WTC11 (cell line): Measurements from ENCODE around the gene KIF21A. TPM values are rescaled to one million over a fixed set of nuclear protein-coding genes. Genes with fewer than 3 reads are reported as not detected.

Experiments
- ATAC-seq: fragments of 200-7000 bp; cut with Tn5 transposase; 2 replicates; pipeline ENCODE4 v1.10.0; 2021; ENCODE audit warnings: mild to moderate bottlenecking, moderate library complexity
- CTCF ChIA-PET: fragments of 300-600 bp; sonication (Branson Sonifier 250); formaldehyde crosslinking; loops from one replicate; lab custom pipeline; 2021; ENCODE audit warnings: antibody characterized with exemption; lab: Charles Lee
- POLR2A ChIA-PET: fragments of 350-600 bp; sonication (Branson Sonifier 250); formaldehyde crosslinking; loops from one replicate; lab custom pipeline; 2021; ENCODE audit warnings: antibody characterized with exemption; lab: Charles Lee
- DNase-seq: peaks from one replicate; pipeline ENCODE4 v3.0.0; 2021; ENCODE audit warnings: low spot score
- H3K27ac Mint-ChIP-seq: 2 replicates; pipeline ENCODE4 v1.8.0; 2021; ENCODE audit warnings: mixed read lengths
- H3K27me3 Mint-ChIP-seq: 2 replicates; pipeline ENCODE4 v1.8.0; 2021; ENCODE audit warnings: low read depth, mild to moderate bottlenecking, moderate library complexity, mixed read lengths
- H3K36me3 Mint-ChIP-seq: 2 replicates; pipeline ENCODE4 v1.8.0; 2021; ENCODE audit warnings: mixed read lengths
- H3K4me1 Mint-ChIP-seq: 2 replicates; pipeline ENCODE4 v1.8.0; 2022; ENCODE audit warnings: mixed read lengths
- H3K4me3 Mint-ChIP-seq: 2 replicates; pipeline ENCODE4 v1.8.0; 2021; ENCODE audit warnings: mild to moderate bottlenecking, moderate library complexity, mixed read lengths
- H3K9me3 Mint-ChIP-seq: 2 replicates; pipeline ENCODE4 v1.8.0; 2021; ENCODE audit warnings: mixed read lengths
- CBFB ChIP-seq: sonication (generic); formaldehyde crosslinking; IDR thresholded peaks from 2 replicates; pipeline ENCODE4 v1.8.1; 2022; ENCODE audit warnings: mild to moderate bottlenecking, low read depth, missing genetic modification reagents
- CREB1 ChIP-seq: sonication (generic); formaldehyde crosslinking; IDR thresholded peaks from 2 replicates; pipeline ENCODE4 v1.8.0; 2023; ENCODE audit warnings: mild to moderate bottlenecking, missing genetic modification reagents
- CREM ChIP-seq: sonication (generic); formaldehyde crosslinking; IDR thresholded peaks from 2 replicates; pipeline ENCODE4 v1.8.1; 2022; ENCODE audit warnings: mild to moderate bottlenecking, missing genetic modification reagents, moderate library complexity
- ELF4 ChIP-seq: sonication (generic); formaldehyde crosslinking; IDR thresholded peaks from 2 replicates; pipeline ENCODE4 v1.8.1; 2022; ENCODE audit warnings: low read depth, mild to moderate bottlenecking, moderate library complexity, missing genetic modification reagents
- FOXP1 ChIP-seq: sonication (generic); formaldehyde crosslinking; IDR thresholded peaks from 2 replicates; pipeline ENCODE4 v1.8.0; 2022; ENCODE audit warnings: missing genetic modification reagents, mild to moderate bottlenecking, moderate library complexity, borderline replicate concordance
- GABPB1 ChIP-seq: sonication (generic); formaldehyde crosslinking; IDR thresholded peaks from 2 replicates; pipeline ENCODE4 v1.8.1; 2023; ENCODE audit warnings: mild to moderate bottlenecking, missing genetic modification reagents
- GTF2I ChIP-seq: fragments of 250-450 bp; sonication (Bioruptor Pico); conservative IDR thresholded peaks from 2 replicates; pipeline ENCODE4 v1.4.0; 2021; ENCODE audit warnings: mild to moderate bottlenecking
- JAZF1 ChIP-seq: fragments of 250-450 bp; sonication (Bioruptor Pico); IDR thresholded peaks from 2 replicates; pipeline ENCODE4 v1.9.0; 2021; ENCODE audit warnings: moderate library complexity, mild to moderate bottlenecking, inconsistent platforms
- MYBL2 ChIP-seq: sonication (generic); formaldehyde crosslinking; IDR thresholded peaks from 2 replicates; pipeline ENCODE4 v1.8.1; 2023; ENCODE audit warnings: mild to moderate bottlenecking, moderate library complexity, missing genetic modification reagents
- PRRX2 ChIP-seq: fragments of 250-450 bp; sonication (Bioruptor Pico); IDR thresholded peaks from 2 replicates; pipeline ENCODE4 v1.8.0; 2021; ENCODE audit warnings: mild to moderate bottlenecking
- RORB ChIP-seq: fragments of 250-450 bp; sonication (Bioruptor Pico); IDR thresholded peaks from 2 replicates; pipeline ENCODE4 v1.9.0; 2021; ENCODE audit warnings: mild to moderate bottlenecking
- SOX15 ChIP-seq: fragments of 250-450 bp; sonication (Bioruptor Pico); IDR thresholded peaks from 2 replicates; pipeline ENCODE4 v1.9.0; 2021; ENCODE audit warnings: mild to moderate bottlenecking
- ZNF138 ChIP-seq: sonication (generic); formaldehyde crosslinking; conservative IDR thresholded peaks from 2 replicates; pipeline ENCODE4 v1.8.1; 2022; ENCODE audit warnings: mild to moderate bottlenecking, moderate library complexity, missing genetic modification reagents
- ZNF219 ChIP-seq: sonication (generic); formaldehyde crosslinking; IDR thresholded peaks from 2 replicates; pipeline ENCODE4 v1.8.0; 2023; ENCODE audit warnings: missing genetic modification reagents, mild to moderate bottlenecking, borderline replicate concordance
- total RNA-seq: library from RNA; stranded (reverse); gene quantifications from 3 replicates; pipeline ENCODE4 v1.2.3, GENCODE V29; 2021
- TF ChIP-seq, protein P1 (sequence below): sonication (generic); formaldehyde crosslinking; IDR thresholded peaks from 2 replicates; pipeline ENCODE4 v1.8.0; 2023; ENCODE audit warnings: missing genetic modification reagents
- TF ChIP-seq, protein P2 (sequence below): sonication (generic); formaldehyde crosslinking; IDR thresholded peaks from 2 replicates; pipeline ENCODE4 v1.8.0; 2022; ENCODE audit warnings: mild to moderate bottlenecking, missing genetic modification reagents
- TF ChIP-seq, protein P3 (sequence below): fragments of 250-450 bp; sonication (Bioruptor Pico); IDR thresholded peaks from 2 replicates; pipeline ENCODE4 v2.1.2; 2022; ENCODE audit warnings: mild to moderate bottlenecking, moderate library complexity
- TF ChIP-seq, protein P4 (sequence below): sonication (generic); formaldehyde crosslinking; IDR thresholded peaks from 2 replicates; pipeline ENCODE4 v1.8.1; 2023; ENCODE audit warnings: mild to moderate bottlenecking, missing genetic modification reagents, borderline replicate concordance
- TF ChIP-seq, protein P5 (sequence below): sonication (generic); formaldehyde crosslinking; IDR thresholded peaks from 2 replicates; pipeline ENCODE4 v1.8.0; 2022; ENCODE audit warnings: mild to moderate bottlenecking, missing genetic modification reagents

The KIF21A gene
- total RNA-seq, 1 experiment from 2014 or later, result 34.7 TPM

DNA sequence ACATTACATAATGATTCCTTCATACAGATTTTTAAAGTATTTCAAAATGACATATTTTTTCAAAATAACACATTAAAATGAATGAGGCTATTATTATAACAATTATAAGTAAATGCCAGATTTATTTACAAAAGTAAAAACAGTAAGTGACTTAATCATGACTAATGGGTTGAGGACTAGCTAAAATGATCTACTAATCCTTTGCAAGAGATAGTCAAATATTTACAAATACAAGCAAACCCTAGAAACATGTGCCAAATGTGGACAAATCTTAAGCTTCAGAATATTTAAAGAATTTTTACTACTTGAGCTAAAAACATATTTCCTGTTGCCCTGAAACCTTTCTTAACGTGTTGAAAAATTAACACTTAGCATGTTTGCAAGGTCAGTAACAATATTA lies 74.8 kb downstream of the KIF21A start:
- TF ChIP-seq FOXP1 (CRISPR knock-in tag) (no peak), JAZF1 (CRISPR knock-in tag) (no peak), GABPB1 (CRISPR knock-in tag) (no peak), CREM (CRISPR knock-in tag) (no peak), MYBL2 (CRISPR knock-in tag) (no peak)
- TF ChIP-seq, protein P1, sequence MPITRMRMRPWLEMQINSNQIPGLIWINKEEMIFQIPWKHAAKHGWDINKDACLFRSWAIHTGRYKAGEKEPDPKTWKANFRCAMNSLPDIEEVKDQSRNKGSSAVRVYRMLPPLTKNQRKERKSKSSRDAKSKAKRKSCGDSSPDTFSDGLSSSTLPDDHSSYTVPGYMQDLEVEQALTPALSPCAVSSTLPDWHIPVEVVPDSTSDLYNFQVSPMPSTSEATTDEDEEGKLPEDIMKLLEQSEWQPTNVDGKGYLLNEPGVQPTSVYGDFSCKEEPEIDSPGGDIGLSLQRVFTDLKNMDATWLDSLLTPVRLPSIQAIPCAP (CRISPR knock-in tag), result no peak
- no peak for DNase-seq
- no peak for ATAC-seq
- Mint-ChIP-seq H3K36me3 (peaks cover 17% of the 10 kb centered on the region), H3K9me3 (no peaks in the 10 kb centered on the region), H3K4me3 (no peak overlapping the region), H3K27me3 (no peaks in the 10 kb centered on the region), H3K4me1 (peaks cover 21% of the 10 kb centered on the region), H3K27ac (no peak overlapping the region)
- CTCF ChIA-PET, result no interaction called here
- POLR2A ChIA-PET, result no interaction called here

DNA sequence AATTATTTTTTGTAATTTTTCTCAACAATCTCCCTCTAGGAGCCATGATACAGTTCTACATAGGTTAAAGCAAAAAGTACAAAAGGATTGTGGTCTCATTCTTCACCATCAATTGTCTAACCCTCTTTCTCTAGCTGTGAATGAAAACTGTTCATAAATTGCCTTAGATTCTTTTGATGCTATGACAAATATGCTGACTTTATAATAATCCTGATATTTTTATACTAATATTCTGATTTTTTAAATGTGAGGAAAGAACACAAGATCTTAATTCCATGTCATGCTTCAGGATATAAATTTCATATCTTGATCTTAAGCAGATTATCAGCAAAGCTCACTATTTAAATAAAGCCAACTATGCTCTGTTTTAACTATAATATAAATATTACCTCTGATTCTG lies 75.4 kb downstream of the KIF21A start:
- H3K4me1 Mint-ChIP-seq, result peaks cover 16% of the 10 kb centered on the region
- POLR2A ChIA-PET, result no interaction called here

More for the DNA sequence above, 75.4 kb downstream of the KIF21A start:
- TF ChIP-seq RORB (CRISPR knock-in tag), result no peak
- TF ChIP-seq ELF4 (CRISPR knock-in tag), result no peak
- TF ChIP-seq ZNF138, result no peak
- TF ChIP-seq CBFB (CRISPR knock-in tag), result no peak
- no peak for TF ChIP-seq SOX15 (CRISPR knock-in tag)
- TF ChIP-seq CREB1, result no peak
- TF ChIP-seq PRRX2 (CRISPR knock-in tag), result no peak
- TF ChIP-seq ZNF219 (CRISPR knock-in tag), result no peak
- no peak for TF ChIP-seq GABPB1 (CRISPR knock-in tag)
- no peak for TF ChIP-seq GTF2I
- TF ChIP-seq, protein P2, sequence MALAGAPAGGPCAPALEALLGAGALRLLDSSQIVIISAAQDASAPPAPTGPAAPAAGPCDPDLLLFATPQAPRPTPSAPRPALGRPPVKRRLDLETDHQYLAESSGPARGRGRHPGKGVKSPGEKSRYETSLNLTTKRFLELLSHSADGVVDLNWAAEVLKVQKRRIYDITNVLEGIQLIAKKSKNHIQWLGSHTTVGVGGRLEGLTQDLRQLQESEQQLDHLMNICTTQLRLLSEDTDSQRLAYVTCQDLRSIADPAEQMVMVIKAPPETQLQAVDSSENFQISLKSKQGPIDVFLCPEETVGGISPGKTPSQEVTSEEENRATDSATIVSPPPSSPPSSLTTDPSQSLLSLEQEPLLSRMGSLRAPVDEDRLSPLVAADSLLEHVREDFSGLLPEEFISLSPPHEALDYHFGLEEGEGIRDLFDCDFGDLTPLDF (CRISPR knock-in tag), result no peak
- TF ChIP-seq, protein P3, sequence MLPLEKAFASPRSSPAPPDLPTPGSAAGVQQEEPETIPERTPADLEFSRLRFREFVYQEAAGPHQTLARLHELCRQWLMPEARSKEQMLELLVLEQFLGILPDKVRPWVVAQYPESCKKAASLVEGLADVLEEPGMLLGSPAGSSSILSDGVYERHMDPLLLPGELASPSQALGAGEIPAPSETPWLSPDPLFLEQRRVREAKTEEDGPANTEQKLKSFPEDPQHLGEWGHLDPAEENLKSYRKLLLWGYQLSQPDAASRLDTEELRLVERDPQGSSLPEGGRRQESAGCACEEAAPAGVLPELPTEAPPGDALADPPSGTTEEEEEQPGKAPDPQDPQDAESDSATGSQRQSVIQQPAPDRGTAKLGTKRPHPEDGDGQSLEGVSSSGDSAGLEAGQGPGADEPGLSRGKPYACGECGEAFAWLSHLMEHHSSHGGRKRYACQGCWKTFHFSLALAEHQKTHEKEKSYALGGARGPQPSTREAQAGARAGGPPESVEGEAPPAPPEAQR, result no peak
- TF ChIP-seq, protein P4, sequence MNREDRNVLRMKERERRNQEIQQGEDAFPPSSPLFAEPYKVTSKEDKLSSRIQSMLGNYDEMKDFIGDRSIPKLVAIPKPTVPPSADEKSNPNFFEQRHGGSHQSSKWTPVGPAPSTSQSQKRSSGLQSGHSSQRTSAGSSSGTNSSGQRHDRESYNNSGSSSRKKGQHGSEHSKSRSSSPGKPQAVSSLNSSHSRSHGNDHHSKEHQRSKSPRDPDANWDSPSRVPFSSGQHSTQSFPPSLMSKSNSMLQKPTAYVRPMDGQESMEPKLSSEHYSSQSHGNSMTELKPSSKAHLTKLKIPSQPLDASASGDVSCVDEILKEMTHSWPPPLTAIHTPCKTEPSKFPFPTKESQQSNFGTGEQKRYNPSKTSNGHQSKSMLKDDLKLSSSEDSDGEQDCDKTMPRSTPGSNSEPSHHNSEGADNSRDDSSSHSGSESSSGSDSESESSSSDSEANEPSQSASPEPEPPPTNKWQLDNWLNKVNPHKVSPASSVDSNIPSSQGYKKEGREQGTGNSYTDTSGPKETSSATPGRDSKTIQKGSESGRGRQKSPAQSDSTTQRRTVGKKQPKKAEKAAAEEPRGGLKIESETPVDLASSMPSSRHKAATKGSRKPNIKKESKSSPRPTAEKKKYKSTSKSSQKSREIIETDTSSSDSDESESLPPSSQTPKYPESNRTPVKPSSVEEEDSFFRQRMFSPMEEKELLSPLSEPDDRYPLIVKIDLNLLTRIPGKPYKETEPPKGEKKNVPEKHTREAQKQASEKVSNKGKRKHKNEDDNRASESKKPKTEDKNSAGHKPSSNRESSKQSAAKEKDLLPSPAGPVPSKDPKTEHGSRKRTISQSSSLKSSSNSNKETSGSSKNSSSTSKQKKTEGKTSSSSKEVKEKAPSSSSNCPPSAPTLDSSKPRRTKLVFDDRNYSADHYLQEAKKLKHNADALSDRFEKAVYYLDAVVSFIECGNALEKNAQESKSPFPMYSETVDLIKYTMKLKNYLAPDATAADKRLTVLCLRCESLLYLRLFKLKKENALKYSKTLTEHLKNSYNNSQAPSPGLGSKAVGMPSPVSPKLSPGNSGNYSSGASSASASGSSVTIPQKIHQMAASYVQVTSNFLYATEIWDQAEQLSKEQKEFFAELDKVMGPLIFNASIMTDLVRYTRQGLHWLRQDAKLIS (CRISPR knock-in tag), result no peak
- TF ChIP-seq, protein P5, sequence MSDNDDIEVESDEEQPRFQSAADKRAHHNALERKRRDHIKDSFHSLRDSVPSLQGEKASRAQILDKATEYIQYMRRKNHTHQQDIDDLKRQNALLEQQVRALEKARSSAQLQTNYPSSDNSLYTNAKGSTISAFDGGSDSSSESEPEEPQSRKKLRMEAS, result no peak
- Mint-ChIP-seq H3K27me3 (no peaks in the 10 kb centered on the region), H3K36me3 (peaks cover 17% of the 10 kb centered on the region), H3K9me3 (no peaks in the 10 kb centered on the region), H3K4me3 (no peak overlapping the region), H3K27ac (no peak overlapping the region)
- DNase-seq (no peak), ATAC-seq (no peak)
- CTCF ChIA-PET, result interaction anchor here (1.8 kb wide), 1 partner anchor 8 kb away, joined by 12 read pairs; no protein-coding TSS in a partner anchor
